IMR-90 (cell line): ENCODE results near the gene JPH4. TPM values are rescaled to one million over a fixed set of nuclear protein-coding genes. Genes with fewer than 3 reads are reported as not detected.

ENCODE experiments used
- ATAC-seq: fragments of 200-7000 bp; cut with Tn5 transposase; 2 replicates; pipeline ENCODE4 v1.9.1; 2020; ENCODE audit warnings: low read depth, mild to moderate bottlenecking, moderate library complexity
- BruUV-seq: library from RNA; stranded (reverse); fragments of 400-500 nt; replicated peaks from 2 replicates; lab custom pipeline; 2021; lab: Mats Ljungman, UMichigan
- CTCF ChIA-PET: fragments of 300-600 bp; formaldehyde crosslinking; extraction: SDS; loops from one replicate; lab custom pipeline; 2021; ENCODE audit warnings: antibody characterized with exemption; lab: Yijun Ruan, JAX
- POLR2A ChIA-PET: fragments of 300-600 bp; sonication (Branson Sonifier 250); formaldehyde crosslinking; loops from one replicate; lab custom pipeline; 2022; ENCODE audit warnings: antibody characterized with exemption; ENCODE audit not compliant: unreplicated experiment; lab: Charles Lee
- DNase-seq: peaks from one replicate; pipeline ENCODE4 v3.0.0; 2013
- H2AFZ ChIP-seq: replicated peaks from 2 replicates; pipeline ENCODE3; 2013; ENCODE audit warnings: low read length, mild to moderate bottlenecking; ENCODE audit not compliant: poor library complexity
- H2AK5ac ChIP-seq: 2 replicates; pipeline ENCODE4 v1.6.1; 2013; ENCODE audit warnings: low read depth, low read length, inconsistent platforms
- H2AK9ac ChIP-seq: replicated peaks from 2 replicates; pipeline ENCODE3; 2013; ENCODE audit warnings: mild to moderate bottlenecking, low read depth, low read length, moderate library complexity; ENCODE audit not compliant: poor library complexity
- H2BK120ac ChIP-seq: 2 replicates; pipeline ENCODE4 v1.6.1; 2013; ENCODE audit warnings: low read depth, low read length, inconsistent platforms
- H2BK15ac ChIP-seq: 3 replicates; pipeline ENCODE4 v1.6.1; 2013; ENCODE audit warnings: low read depth, low read length, inconsistent platforms
- H2BK20ac ChIP-seq: 2 replicates; pipeline ENCODE4 v1.6.1; 2013; ENCODE audit warnings: low read depth, mild to moderate bottlenecking, inconsistent platforms, low read length, moderate library complexity
- H2BK5ac ChIP-seq: 2 replicates; pipeline ENCODE4 v1.6.1; 2013; ENCODE audit warnings: mild to moderate bottlenecking, low read depth, low read length, inconsistent platforms; ENCODE audit not compliant: poor library complexity, severe bottlenecking
- H3K14ac ChIP-seq: replicated peaks from 2 replicates; pipeline ENCODE4 v1.6.1; 2013; ENCODE audit warnings: low read depth, low read length, inconsistent platforms
- H3K18ac ChIP-seq: 2 replicates; pipeline ENCODE4 v1.6.1; 2013; ENCODE audit warnings: low read depth, low read length, control low read depth
- H3K23ac ChIP-seq: 2 replicates; pipeline ENCODE4 v1.6.1; 2013; ENCODE audit warnings: low read depth, low read length, inconsistent platforms
- H3K27ac ChIP-seq: 2 replicates; pipeline ENCODE4 v1.5.1; 2013; ENCODE audit warnings: mild to moderate bottlenecking, control low read depth, low read length; ENCODE audit not compliant: insufficient read depth
- H3K27me3 ChIP-seq: 2 replicates; pipeline ENCODE4 v1.6.1; 2013; ENCODE audit warnings: low read length; ENCODE audit not compliant: control insufficient read depth, insufficient read depth
- H3K36me3 ChIP-seq: 2 replicates; pipeline ENCODE4 v1.6.1; 2013; ENCODE audit warnings: low read length, mixed read lengths; ENCODE audit not compliant: control insufficient read depth, insufficient read depth
- H3K4ac ChIP-seq: 2 replicates; pipeline ENCODE4 v1.6.1; 2013; ENCODE audit warnings: low read depth, low read length, inconsistent platforms
- H3K4me1 ChIP-seq: 2 replicates; pipeline ENCODE4 v1.6.1; 2013; ENCODE audit warnings: low read length, mixed read lengths; ENCODE audit not compliant: control insufficient read depth, insufficient read depth
- H3K4me2 ChIP-seq: 2 replicates; pipeline ENCODE4 v1.6.1; 2013; ENCODE audit warnings: low read depth, mild to moderate bottlenecking, control low read depth, low read length, moderate library complexity
- H3K4me3 ChIP-seq: 2 replicates; pipeline ENCODE4 v1.5.1; 2013; ENCODE audit warnings: low read depth, mild to moderate bottlenecking, control low read depth, low read length, moderate library complexity; ENCODE audit not compliant: insufficient read depth
- H3K56ac ChIP-seq: 2 replicates; pipeline ENCODE4 v1.6.1; 2013; ENCODE audit warnings: low read length, inconsistent platforms; ENCODE audit not compliant: insufficient read depth; ENCODE audit errors: extremely low read depth
- H3K79me1 ChIP-seq, 2 experiments: 2 replicates each; pipeline ENCODE4 v1.6.1; 2013; ENCODE audit warnings: low read length in 2 of 2, inconsistent platforms in 1 of 2, low read depth in 1 of 2
- H3K9ac ChIP-seq: 2 replicates; pipeline ENCODE4 v1.6.1; 2013; ENCODE audit warnings: low read depth, low read length, control low read depth
- H3K9me1 ChIP-seq: 2 replicates; pipeline ENCODE4 v1.6.1; 2013; ENCODE audit warnings: low read length, inconsistent platforms; ENCODE audit not compliant: insufficient read depth
- H3K9me3 ChIP-seq: 2 replicates; pipeline ENCODE4 v1.6.1; 2013; ENCODE audit warnings: low read length; ENCODE audit not compliant: control insufficient read depth, insufficient read depth
- H4K20me1 ChIP-seq: 2 replicates; pipeline ENCODE4 v1.6.1; 2013; ENCODE audit warnings: low read length, inconsistent platforms; ENCODE audit not compliant: insufficient read depth
- H4K5ac ChIP-seq: 2 replicates; pipeline ENCODE4 v1.6.1; 2013; ENCODE audit warnings: mild to moderate bottlenecking, low read depth, low read length, control low read depth
- H4K8ac ChIP-seq, 2 experiments: 2 replicates each; pipeline ENCODE4 v1.6.1; 2013; ENCODE audit warnings: low read depth in 2 of 2, low read length in 2 of 2, control low read depth in 1 of 2, inconsistent platforms in 1 of 2
- H4K91ac ChIP-seq: 2 replicates; pipeline ENCODE4 v1.6.1; 2013; ENCODE audit warnings: low read depth, low read length, inconsistent platforms; ENCODE audit not compliant: insufficient read depth
- MXI1 ChIP-seq: IDR thresholded peaks from 2 replicates; pipeline ENCODE4 v1.6.1; 2012; ENCODE audit warnings: low read depth, mild to moderate bottlenecking, low read length, moderate library complexity, borderline replicate concordance
- RAD21 ChIP-seq: IDR thresholded peaks from 2 replicates; pipeline ENCODE4 v1.6.1; 2012; ENCODE audit warnings: low read length, improper control_type of control experiment
- SMC3 ChIP-seq: fragments of 150-350 bp; IDR thresholded peaks from 2 replicates; pipeline ENCODE4 v1.6.1; 2016; ENCODE audit warnings: low read depth, mild to moderate bottlenecking, antibody characterized with exemption, low read length, moderate library complexity
- WGBS, 2 experiments: methylation state at CpG; one replicate each; pipeline versions ENCODE4 v1.1.5 to v1.1.7; 2013; ENCODE audit warnings: missing lambda C conversion rate in 2 of 2; ENCODE audit not compliant: insufficient read length in 1 of 2; ENCODE audit errors: extremely low coverage in 2 of 2; 5-methylcytosine and 5-hydroxymethylcytosine counted together
- dilution Hi-C: fragments of 300-500 bp; cut with HindIII; formaldehyde crosslinking; loops from one replicate; pipeline ENCODE4 v1.14.3; 2018; ENCODE audit warnings: low sequenced_read_pairs; ENCODE audit not compliant: unreplicated experiment
- in situ Hi-C: fragments of 300-500 bp; cut with MboI; formaldehyde crosslinking; loops from 3 replicates; pipeline ENCODE4 v1.14.3; 2019; ENCODE audit warnings: low sequenced_read_pairs, inconsistent platforms, mixed read lengths
- intact Hi-C: fragments of 100-400 bp; cut with micrococcal nuclease; formaldehyde crosslinking; loops from 2 replicates; pipeline ENCODE4 v1.10.0; 2022
- polyA plus RNA-seq, 3 experiments: library from polyadenylated mRNA; depleted of rRNA; stranded (reverse); fragments of >200 nt; gene quantifications; 2 replicates each; pipeline ENCODE4 v1.2.3, GENCODE V29; 2012; ENCODE audit warnings: low replicate concordance in 1 of 3
- total RNA-seq: library from RNA; depleted of rRNA; stranded (reverse); fragments of >200 nt; gene quantifications from 2 replicates; pipeline ENCODE4 v1.2.3, GENCODE V29; 2012

Gene JPH4
- total and polyA plus RNA-seq, 2 of the 4 experiments (the other 2 are of a cell fraction): not detected

DNA sequence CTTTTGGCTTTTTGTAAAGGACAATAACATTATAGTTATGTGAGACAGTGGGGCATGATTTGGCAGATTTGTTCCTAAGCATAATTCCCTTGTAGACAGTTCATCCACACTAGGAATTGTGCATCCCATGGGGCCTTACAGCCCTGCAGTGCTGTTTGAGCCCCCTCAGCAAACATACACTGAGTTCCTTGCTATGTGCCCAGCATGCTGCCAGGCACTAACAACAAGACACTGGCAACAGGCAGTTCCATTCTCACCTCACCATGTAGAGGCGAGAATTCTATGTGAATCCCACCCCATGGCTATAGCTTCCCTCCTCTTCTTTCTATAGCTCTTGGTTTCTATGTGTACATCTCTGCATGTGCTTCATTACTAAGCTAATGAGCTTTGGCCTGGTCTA, 20.6 kb downstream of the JPH4 start:
- H3K27me3 ChIP-seq: no peaks in the 10 kb centered on the region
- ChIA-PET CTCF (interaction anchor here (4.2 kb wide), 1 partner anchor 80 kb away, joined by 30 read pairs; no protein-coding TSS in a partner anchor), POLR2A (no interaction called here)
- DNase-seq: no peak
- H3K4me2 ChIP-seq: no peak overlapping the region
- BruUV-seq: no TSS peak
- H3K56ac ChIP-seq: no peak overlapping the region
- H3K23ac ChIP-seq: no peak overlapping the region
- no peak overlapping the region for H3K27ac ChIP-seq
- H2AK9ac ChIP-seq: no peak overlapping the region
- H2BK15ac ChIP-seq: no peak overlapping the region
- no peak for ATAC-seq
- H4K8ac ChIP-seq: no peak overlapping the region
- H2AFZ ChIP-seq: no peak overlapping the region
- H3K9ac ChIP-seq: no peak overlapping the region
- no peak overlapping the region for H3K14ac ChIP-seq
- no peak overlapping the region for H4K91ac ChIP-seq
- H3K79me1 ChIP-seq: peaks cover 15 to 18% of the 10 kb centered on the region in 2 experiments
- H2BK5ac ChIP-seq: no peak overlapping the region
- no peak overlapping the region for H4K5ac ChIP-seq
- no peak for TF ChIP-seq RAD21
- no peak for TF ChIP-seq MXI1
- no peak for TF ChIP-seq SMC3
- no peak overlapping the region for H2BK120ac ChIP-seq
- WGBS, 2 experiments: no CpG with 5 or more reads among the region's 1 CpG
- peaks cover 7% of the 10 kb centered on the region for H3K4me1 ChIP-seq
- in situ Hi-C loops: loop anchor here (5.0 to 10.0 kb wide), 2 partner anchors 81 to 233 kb away; partner anchors contain the start of gene PABPN1
- H3K9me3 ChIP-seq: no peaks in the 10 kb centered on the region
- H3K9me1 ChIP-seq: peaks cover 10% of the 10 kb centered on the region
- intact Hi-C loops: no loop called here
- H2AK5ac ChIP-seq: no peak overlapping the region
- dilution Hi-C loops: no loop called here
- no peak overlapping the region for H2BK20ac ChIP-seq
- no peaks in the 10 kb centered on the region for H4K20me1 ChIP-seq
- no peak overlapping the region for H3K4ac ChIP-seq
- H3K18ac ChIP-seq: no peak overlapping the region
- peaks cover 7% of the 10 kb centered on the region for H3K36me3 ChIP-seq
- H3K4me3 ChIP-seq: no peak overlapping the region
